Measurements from ENCODE around the gene LASP1.

DNA sequence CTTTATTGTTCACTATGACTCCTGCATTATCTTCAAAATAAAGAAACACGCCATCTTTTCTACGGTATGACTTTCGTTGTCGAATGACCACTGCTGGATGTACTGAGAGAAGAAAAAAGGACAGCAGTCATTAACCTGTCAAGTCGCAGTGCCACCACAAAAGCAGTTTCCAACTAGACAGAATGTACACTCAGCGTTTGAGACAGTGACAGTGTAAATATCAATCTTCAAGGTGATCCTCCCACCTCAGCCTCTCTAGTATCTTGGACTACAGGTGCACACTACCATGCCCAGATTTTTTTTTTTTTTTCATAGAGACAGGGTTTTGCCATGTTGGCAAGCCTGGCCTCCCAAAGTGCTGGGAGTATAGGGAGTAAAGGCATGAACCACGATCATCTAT is 19.5 kb upstream of the LASP1 start:
- TF ChIP-seq, protein P1, sequence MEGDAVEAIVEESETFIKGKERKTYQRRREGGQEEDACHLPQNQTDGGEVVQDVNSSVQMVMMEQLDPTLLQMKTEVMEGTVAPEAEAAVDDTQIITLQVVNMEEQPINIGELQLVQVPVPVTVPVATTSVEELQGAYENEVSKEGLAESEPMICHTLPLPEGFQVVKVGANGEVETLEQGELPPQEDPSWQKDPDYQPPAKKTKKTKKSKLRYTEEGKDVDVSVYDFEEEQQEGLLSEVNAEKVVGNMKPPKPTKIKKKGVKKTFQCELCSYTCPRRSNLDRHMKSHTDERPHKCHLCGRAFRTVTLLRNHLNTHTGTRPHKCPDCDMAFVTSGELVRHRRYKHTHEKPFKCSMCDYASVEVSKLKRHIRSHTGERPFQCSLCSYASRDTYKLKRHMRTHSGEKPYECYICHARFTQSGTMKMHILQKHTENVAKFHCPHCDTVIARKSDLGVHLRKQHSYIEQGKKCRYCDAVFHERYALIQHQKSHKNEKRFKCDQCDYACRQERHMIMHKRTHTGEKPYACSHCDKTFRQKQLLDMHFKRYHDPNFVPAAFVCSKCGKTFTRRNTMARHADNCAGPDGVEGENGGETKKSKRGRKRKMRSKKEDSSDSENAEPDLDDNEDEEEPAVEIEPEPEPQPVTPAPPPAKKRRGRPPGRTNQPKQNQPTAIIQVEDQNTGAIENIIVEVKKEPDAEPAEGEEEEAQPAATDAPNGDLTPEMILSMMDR (IDR thresholded peaks at IDR 0.05 in 4 of 5, conservative IDR thresholded peaks at IDR 0.05 in 1 of 5), result no peak
- no peak for TF ChIP-seq POLR2A (IDR thresholded peaks at IDR 0.05)
